Mammary epithelial cell (primary cell): ENCODE data around the gene SIK3.

ENCODE experiments used
- CTCF ChIP-seq, 2 donors: IDR thresholded peaks in 1 of 2; conservative IDR thresholded peaks in 1 of 2; 2 replicates each; pipeline ENCODE4 v1.5.1; 2011 to 2012; ENCODE audit warnings: inconsistent platforms in 2 of 2, low read length in 2 of 2, mild to moderate bottlenecking in 2 of 2, control low read depth in 1 of 2, low read depth in 1 of 2; ENCODE audit not compliant: insufficient read depth in 1 of 2; ENCODE audit errors: extremely low read depth in 1 of 2
- EZH2 ChIP-seq: IDR thresholded peaks from 2 replicates; pipeline ENCODE4 v1.6.1; 2012; ENCODE audit warnings: low read length, inconsistent platforms, borderline replicate concordance

- TF ChIP-seq EZH2 = no peak
- TF ChIP-seq CTCF (conservative IDR thresholded peaks at IDR 0.05 in 1 of 2, IDR thresholded peaks at IDR 0.05 in 1 of 2; ENCODE audit: extremely low read depth in 1 of 2, insufficient read depth in 1 of 2, low read depth in 1 of 2, low read length in 2 of 2) = no peak
These were observed 287.0 kb downstream of the SIK3 start for GRCh38 chr11:116811194-116811593.
